Measurements from ENCODE around the gene GAS7.

The GAS7 gene

GRCh38 chr17:9907131-9907530 is 291.3 kb downstream of the GAS7 start:
- FAIRE-seq = no peak

- no peak for FAIRE-seq
Measured at GRCh38 chr17:9906616-9907015, 291.8 kb downstream of the GAS7 start.

GRCh38 chr17:9905902-9906301 is 292.5 kb downstream of the GAS7 start:
- FAIRE-seq = no peak

DNA sequence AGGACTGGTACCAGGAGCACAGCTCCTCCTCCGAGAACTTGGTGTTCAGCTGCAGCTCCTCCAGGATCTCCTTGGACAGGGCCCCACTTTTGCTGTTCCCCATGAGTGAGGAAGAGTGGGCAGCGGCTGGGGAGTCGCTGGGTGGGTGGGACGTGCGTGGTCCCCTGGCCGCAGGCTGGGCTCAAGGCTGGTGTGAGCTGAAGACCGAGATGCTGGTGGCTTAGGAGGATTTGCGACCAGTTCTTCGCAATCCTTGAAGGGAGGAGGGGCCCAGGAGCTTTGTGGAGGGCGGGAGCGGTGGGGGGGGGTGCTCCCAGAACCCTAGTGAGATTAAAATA is 293.4 kb downstream of the GAS7 start, which contains the start of gene RCVRN:
Gene RCVRN (minus strand): TSS at position 194 of the 338 bp plus-strand sequence. CDS start 91 bp downstream, at position 103.
- no peak for FAIRE-seq

GRCh38 chr17:9904277-9905077 is 293.9 kb downstream of the GAS7 start:
- FAIRE-seq = no peak

GRCh38 chr17:9902120-9902519 is 296.3 kb downstream of the GAS7 start:
- no peak for FAIRE-seq

DNA sequence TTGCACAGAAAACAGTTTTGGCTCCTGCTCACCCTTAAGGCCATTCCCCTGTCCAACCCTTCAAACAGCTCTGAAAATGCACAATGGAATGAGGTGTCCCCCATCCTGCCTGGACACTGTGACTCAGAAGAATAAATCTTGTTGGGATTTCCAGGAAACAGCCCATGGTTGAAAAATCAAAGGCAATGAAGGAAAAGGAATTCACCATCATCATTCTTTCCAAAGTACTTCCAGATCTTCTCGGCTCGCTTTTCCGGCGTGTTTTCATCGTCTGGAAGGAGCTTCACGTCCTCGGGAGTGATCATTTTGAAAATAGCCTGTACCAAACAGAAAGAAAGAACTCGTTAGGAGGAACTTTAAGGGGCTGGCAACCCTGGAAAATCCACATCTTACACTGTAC is 297.6 kb downstream of the GAS7 start:
- no peak for FAIRE-seq

- no peak for FAIRE-seq
Measured at GRCh38 chr17:9900044-9900594, 298.3 kb downstream of the GAS7 start.

DNA sequence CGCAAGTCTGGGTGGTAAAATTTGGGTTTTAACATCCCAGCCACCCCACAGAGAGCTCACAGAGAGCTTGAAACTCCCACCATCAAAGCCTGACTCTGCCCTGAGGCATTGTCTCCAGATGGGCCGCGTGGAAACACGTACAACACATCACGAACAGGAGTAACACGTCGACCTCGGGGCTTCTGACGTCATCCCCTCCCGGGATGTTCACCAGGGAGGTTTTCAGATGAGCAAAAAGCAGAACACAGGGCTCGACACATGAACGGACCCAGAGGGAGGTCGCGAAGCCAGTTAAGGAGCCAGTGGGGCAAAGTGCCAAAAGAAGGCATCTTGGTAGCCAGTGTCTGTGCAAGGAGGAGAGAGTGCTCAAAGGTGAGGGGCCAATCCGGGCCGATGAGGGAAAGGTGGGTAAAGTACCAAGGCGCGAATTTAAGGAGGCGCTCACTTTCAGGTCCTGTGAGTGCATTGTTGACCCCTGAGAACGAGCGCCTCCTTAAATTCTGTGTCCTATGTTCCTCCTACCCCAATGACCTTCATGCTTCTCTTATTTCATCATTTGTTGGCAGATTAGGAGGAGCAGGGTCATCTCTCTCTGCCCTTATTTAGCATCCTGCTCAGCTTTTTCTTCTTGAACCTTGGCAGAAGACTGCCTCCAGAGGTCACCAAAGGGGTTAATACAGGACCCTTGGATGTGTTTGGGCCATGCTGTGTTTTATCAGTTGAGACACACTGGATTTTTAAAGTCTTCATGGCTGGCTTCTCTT is 298.9 kb downstream of the GAS7 start:
- FAIRE-seq = no peak

DNA sequence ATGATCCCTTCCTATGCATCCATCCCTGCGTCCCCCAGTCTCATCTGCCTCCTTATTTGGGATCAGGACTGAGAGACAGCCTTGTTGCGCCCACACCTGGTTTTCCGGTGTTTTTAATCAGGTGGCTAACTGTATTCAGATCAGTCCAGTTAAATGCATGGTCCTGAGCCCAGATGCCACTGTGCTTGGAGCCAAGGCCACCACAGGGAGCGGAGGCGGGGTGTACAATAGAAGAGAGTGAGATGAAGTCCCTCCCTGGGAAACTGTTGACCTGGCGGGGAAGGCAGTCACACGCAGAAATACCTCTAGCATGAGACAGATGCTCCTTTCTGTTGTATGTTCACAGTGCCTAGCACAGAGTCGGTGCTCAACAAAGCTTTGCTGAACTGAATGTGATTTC is 299.6 kb downstream of the GAS7 start:
- FAIRE-seq = no peak

GRCh38 chr17:9897372-9897968 is 300.9 kb downstream of the GAS7 start:
- no peak for FAIRE-seq

GRCh38 chr17:9895923-9896322 is 302.5 kb downstream of the GAS7 start:
- no peak for FAIRE-seq

- FAIRE-seq = no peak
Measured at GRCh38 chr17:9894231-9894630, 304.2 kb downstream of the GAS7 start.

DNA sequence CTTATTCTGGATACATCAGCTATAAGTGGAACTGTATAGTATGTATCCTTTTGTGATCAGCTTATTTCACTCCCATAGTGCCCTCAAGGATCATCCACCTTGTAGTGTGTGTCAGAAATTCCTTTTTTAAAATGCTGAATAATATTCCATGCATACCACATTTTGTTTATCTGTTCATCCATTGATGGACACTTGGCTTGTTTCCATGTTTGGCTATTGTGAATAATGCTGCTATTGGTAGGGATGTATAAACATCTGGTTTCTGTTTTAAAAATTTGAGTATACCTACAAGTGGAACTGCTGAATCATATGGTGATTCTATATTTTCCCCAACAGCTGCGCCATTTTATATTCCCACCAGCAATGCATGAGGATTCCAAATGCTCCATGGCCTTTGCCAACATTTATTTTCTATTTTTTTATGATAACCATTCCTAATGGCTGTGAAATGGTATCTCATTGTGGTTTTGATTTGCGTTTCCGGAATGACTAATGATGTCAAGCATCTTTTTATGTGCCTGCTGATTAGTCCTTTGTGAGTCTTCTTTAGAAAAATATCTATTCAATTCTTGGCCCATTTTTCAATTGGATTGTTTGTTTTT is 304.9 kb downstream of the GAS7 start:
- FAIRE-seq = no peak

- no peak for FAIRE-seq
Measured at GRCh38 chr17:9890124-9890523, 308.3 kb downstream of the GAS7 start.

DNA sequence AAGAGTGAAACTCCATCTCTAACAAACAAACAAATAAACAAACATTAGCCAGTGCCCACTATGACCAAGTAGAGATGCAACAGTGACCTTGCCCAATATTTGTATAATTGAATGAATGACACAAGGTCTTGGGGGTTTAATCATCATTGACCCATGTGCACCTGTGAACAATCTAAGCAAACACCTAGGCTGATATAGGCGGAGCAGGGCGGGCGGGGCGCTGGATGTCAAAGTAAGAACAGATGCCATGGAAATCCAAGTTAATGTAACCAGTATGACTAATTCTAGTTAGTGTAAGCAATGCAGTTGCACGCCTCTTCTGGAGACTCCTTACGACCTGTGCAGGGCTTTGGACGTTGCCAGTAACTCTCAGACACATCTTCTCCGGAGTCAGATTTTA is 310.9 kb downstream of the GAS7 start:
- no peak for FAIRE-seq

GRCh38 chr17:9886141-9886930 is 312.1 kb downstream of the GAS7 start:
- FAIRE-seq = no peak

DNA sequence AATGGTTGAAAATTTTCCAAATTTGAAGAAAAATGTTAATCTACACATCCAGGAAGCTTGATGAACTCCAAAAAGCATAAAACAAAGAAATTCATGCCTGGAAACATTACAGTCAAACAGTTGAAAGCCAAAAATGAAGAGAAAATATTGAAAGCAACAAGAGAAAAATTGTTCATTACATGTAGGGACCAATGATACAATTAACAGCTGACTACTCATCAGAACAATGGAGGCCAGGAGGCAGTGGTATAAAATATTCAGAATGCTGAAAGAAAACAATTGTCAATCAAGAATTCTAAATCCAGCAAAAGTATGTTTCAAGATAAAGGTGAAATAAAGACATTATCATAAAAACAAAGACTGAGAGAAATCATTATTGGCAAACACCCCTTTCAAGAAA is 315.0 kb downstream of the GAS7 start:
- FAIRE-seq = no peak

DNA sequence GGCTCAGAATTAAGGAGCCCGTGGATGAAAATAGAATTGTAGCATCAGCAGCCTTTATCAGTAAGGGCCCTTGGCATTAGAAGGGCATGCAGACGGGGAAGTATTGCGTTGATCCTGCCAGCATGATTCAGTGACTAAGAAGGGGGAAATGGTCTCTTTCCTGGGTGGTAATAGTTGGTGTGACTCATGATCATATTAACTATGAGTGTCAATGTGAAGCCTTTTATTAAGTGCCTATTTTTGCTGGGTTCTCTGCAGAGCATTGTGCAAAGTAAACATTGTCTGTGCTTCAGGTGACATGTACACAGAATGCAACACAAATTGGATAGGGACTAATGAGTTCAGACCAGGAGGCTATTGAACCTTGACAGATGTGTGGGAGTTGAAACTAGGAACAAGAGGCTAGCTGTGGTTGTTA is 317.8 kb downstream of the GAS7 start:
- FAIRE-seq = peak; percentile 87

DNA sequence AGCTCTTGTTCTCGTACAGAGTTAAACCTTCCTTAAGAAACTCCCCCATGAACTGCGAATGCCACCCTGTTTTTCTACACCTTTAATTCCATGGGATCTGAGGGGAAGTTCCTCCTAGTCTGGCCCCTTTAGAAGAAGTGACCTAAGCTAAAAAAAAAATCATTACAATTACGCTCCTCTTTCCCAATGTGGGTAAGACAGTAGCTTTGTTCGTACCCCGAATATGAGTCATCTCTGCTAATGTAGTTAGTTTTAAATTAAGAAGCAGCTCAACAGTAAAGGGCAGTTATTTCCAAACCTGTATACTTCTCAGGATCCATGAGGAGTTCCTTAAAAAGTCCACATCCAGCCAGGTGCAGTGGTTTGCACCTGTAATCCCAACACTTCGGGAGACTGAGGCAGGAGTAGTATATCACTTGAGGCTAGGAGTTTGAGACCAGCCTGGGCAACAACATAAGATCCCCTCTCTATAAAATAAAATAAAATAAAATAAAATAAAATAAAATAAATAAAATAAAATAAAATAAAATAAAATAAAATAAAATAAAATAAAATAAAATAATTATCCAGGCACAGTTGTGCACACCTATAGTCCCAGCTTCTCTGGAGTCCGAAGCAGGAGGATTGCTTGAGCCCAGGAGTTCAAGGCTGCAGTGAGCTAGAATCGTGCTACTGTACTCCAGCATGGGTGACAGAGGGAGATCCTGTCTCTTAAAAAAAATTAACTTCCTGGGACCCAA is 319.4 kb downstream of the GAS7 start:
- FAIRE-seq = no peak

- FAIRE-seq = no peak
Measured at GRCh38 chr17:9878356-9878755, 320.1 kb downstream of the GAS7 start.

GRCh38 chr17:9875441-9875840 is 323.0 kb downstream of the GAS7 start:
- FAIRE-seq = no peak

Measured in islet of Langerhans (tissue), 1 donor.